Astrocyte of the hippocampus (primary cell): ENCODE measurements around the gene CYP2E1.
"Not testable (repeated sequence)": the region's sequence is repeated elsewhere in the genome, so short reads cannot be mapped to it uniquely, and the experiment has no call there.

Source experiments
- DNase-seq: peaks from one replicate; pipeline ENCODE4 v3.0.0; 2011; ENCODE audit warnings: low read depth, low spot score

CYP2E1 gene

GRCh38 chr10:133569801-133570200, 42.6 kb downstream of the CYP2E1 start:
- DNase-seq: not testable (repeated sequence)

GRCh38 chr10:133572055-133572454, 44.9 kb downstream of the CYP2E1 start:
- not testable (repeated sequence) for DNase-seq

GRCh38 chr10:133573460-133573859, 46.3 kb downstream of the CYP2E1 start:
- DNase-seq: not testable (repeated sequence)

GRCh38 chr10:133577037-133577436, 49.9 kb downstream of the CYP2E1 start:
- DNase-seq: not testable (repeated sequence)
